Measurements from ENCODE around the gene TXN. TPM values are rescaled to one million over a fixed set of nuclear protein-coding genes. Genes with fewer than 3 reads are reported as not detected.
A peak's percentile ranks its signal among the peaks of the same experiment; 100 is the strongest.

The TXN gene
- total and polyA plus RNA-seq, 2 of the 4 experiments (the other 2 are of a cell fraction) = 277 to 578 TPM

DNA sequence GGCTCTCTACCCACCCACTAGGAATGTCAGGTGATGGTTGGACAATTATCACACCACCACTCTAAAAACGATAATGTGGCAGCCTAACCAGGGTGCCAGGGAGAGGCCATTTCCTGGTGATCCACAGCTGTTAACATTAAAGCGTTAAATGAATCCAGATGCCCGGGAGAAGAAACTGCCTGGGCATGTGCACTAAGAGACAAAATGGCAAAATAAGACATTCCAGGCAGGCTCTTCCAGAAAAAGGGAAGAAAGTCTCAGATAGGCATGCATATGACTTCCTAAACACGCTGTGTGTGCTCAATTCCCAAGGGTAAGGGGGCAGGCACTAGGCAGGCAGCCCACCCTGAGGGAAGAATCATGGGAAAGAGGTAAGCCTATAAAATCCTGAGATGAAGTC, 4.6 kb upstream of the TXN start:
- TF ChIP-seq RFX5 (IDR thresholded peaks at IDR 0.05; ENCODE audit: low read depth, low read length) (no peak), POLR2A (IDR thresholded peaks at IDR 0.05; ENCODE audit: low read depth, low read length) (no peak), CTCF (conservative IDR thresholded peaks at IDR 0.05; ENCODE audit: low read depth, low read length) (no peak), MXI1 (IDR thresholded peaks at IDR 0.05; ENCODE audit: borderline replicate concordance, low read depth, low read length) (no peak), CEBPB (IDR thresholded peaks at IDR 0.05; ENCODE audit: low read depth, low read length) (no peak), CHD1 (IDR thresholded peaks at IDR 0.05; ENCODE audit: low read depth, low read length) (no peak), MAZ (IDR thresholded peaks at IDR 0.05; ENCODE audit: borderline replicate concordance, low read depth, low read length) (no peak)
- TF ChIP-seq, protein P1, sequence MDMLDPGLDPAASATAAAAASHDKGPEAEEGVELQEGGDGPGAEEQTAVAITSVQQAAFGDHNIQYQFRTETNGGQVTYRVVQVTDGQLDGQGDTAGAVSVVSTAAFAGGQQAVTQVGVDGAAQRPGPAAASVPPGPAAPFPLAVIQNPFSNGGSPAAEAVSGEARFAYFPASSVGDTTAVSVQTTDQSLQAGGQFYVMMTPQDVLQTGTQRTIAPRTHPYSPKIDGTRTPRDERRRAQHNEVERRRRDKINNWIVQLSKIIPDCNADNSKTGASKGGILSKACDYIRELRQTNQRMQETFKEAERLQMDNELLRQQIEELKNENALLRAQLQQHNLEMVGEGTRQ (IDR thresholded peaks at IDR 0.05; ENCODE audit: low read depth, low read length) = no peak
- TF ChIP-seq, protein P2, sequence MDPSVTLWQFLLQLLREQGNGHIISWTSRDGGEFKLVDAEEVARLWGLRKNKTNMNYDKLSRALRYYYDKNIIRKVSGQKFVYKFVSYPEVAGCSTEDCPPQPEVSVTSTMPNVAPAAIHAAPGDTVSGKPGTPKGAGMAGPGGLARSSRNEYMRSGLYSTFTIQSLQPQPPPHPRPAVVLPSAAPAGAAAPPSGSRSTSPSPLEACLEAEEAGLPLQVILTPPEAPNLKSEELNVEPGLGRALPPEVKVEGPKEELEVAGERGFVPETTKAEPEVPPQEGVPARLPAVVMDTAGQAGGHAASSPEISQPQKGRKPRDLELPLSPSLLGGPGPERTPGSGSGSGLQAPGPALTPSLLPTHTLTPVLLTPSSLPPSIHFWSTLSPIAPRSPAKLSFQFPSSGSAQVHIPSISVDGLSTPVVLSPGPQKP (IDR thresholded peaks at IDR 0.05; ENCODE audit: borderline replicate concordance, low read depth, low read length) = no peak
- intact Hi-C loops (cut with micrococcal nuclease) = loop anchor here (1.0 kb wide), 1 partner anchor 8 kb away; no protein-coding TSS in a partner anchor
- POLR2A ChIA-PET (ENCODE audit: unreplicated experiment) = no interaction called here

More for the DNA sequence above, 4.6 kb upstream of the TXN start:
- Histone ChIP-seq H3K79me1 (ENCODE audit: low read depth in 1 of 2, low read length in 2 of 2) (peaks cover 7 to 15% of the 10 kb centered on the region in 2 experiments; a peak in 2 of 4 replicates), H3K27me3 (ENCODE audit: control insufficient read depth, insufficient read depth, low read length) (no peaks in the 10 kb centered on the region), H3K9me3 (ENCODE audit: control insufficient read depth, insufficient read depth, low read length) (no peaks in the 10 kb centered on the region), H2BK15ac (ENCODE audit: low read depth, low read length) (no peak overlapping the region), H3K4me2 (ENCODE audit: low read depth, low read length) (no peak overlapping the region), H2AK9ac (replicated peaks; ENCODE audit: low read depth, low read length, poor library complexity) (no peak overlapping the region), H2AK5ac (ENCODE audit: low read depth, low read length) (0 out of 2 replicates have a peak overlapping the region, but pooled peaks have one; percentile 20), H3K4me3 (ENCODE audit: insufficient read depth, low read depth, low read length) (no peak overlapping the region), H3K56ac (ENCODE audit: extremely low read depth, insufficient read depth, low read length) (no peak overlapping the region), H3K4me1 (ENCODE audit: control insufficient read depth, insufficient read depth, low read length) (peaks cover 12% of the 10 kb centered on the region), H2BK20ac (ENCODE audit: low read depth, low read length) (no peak overlapping the region), H2AFZ (replicated peaks; ENCODE audit: low read length, poor library complexity) (no peak overlapping the region), H3K14ac (replicated peaks; ENCODE audit: low read depth, low read length) (no peak overlapping the region), H4K91ac (ENCODE audit: insufficient read depth, low read depth, low read length) (no peak overlapping the region), H3K18ac (ENCODE audit: low read depth, low read length) (peak overlapping the region; percentile 50; the same call in 1 of the 2 replicates), H3K4ac (ENCODE audit: low read depth, low read length) (0 out of 2 replicates have a peak overlapping the region, but pooled peaks have one; percentile 5), H3K9ac (ENCODE audit: low read depth, low read length) (no peak overlapping the region), H3K9me1 (ENCODE audit: insufficient read depth, low read length) (peaks cover 4% of the 10 kb centered on the region; the same call in 1 of the 2 replicates), H4K8ac (ENCODE audit: low read depth in 2 of 2, low read length in 2 of 2) (no peak overlapping the region), H3K36me3 (ENCODE audit: control insufficient read depth, insufficient read depth, low read length) (no peaks in the 10 kb centered on the region), H2BK120ac (ENCODE audit: low read depth, low read length) (no peak overlapping the region), H3K23ac (ENCODE audit: low read depth, low read length) (no peak overlapping the region), H4K20me1 (ENCODE audit: insufficient read depth, low read length) (0 out of 2 replicates have a peak, but pooled peaks cover 4% of the 10 kb centered on the region), H4K5ac (ENCODE audit: low read depth, low read length) (peak overlapping the region; percentile 39; the same call in 1 of the 2 replicates), H3K27ac (ENCODE audit: insufficient read depth, low read length) (no peak overlapping the region), H2BK5ac (ENCODE audit: low read depth, low read length, poor library complexity, severe bottlenecking) (no peak overlapping the region)
- dilution Hi-C loops (cut with HindIII; ENCODE audit: low sequenced_read_pairs, unreplicated experiment) = no loop called here
- DNase-seq = no peak
- 100% methylated on average over 1 of the region's 4 CpGs; no CpG with 5 or more reads in 1 of the 2 experiments for WGBS, 2 experiments (ENCODE audit: extremely low coverage in 2 of 2, insufficient read length in 1 of 2)
- no peak for ATAC-seq (ENCODE audit: low read depth)
- CTCF ChIA-PET = no interaction called here
- no TSS peak for BruUV-seq (replicated peaks)
- in situ Hi-C loops (cut with MboI; ENCODE audit: low sequenced_read_pairs) = no loop called here

Measured in IMR-90 (cell line).